ENCODE measurements around the gene KRT80.

The KRT80 gene

DNA sequence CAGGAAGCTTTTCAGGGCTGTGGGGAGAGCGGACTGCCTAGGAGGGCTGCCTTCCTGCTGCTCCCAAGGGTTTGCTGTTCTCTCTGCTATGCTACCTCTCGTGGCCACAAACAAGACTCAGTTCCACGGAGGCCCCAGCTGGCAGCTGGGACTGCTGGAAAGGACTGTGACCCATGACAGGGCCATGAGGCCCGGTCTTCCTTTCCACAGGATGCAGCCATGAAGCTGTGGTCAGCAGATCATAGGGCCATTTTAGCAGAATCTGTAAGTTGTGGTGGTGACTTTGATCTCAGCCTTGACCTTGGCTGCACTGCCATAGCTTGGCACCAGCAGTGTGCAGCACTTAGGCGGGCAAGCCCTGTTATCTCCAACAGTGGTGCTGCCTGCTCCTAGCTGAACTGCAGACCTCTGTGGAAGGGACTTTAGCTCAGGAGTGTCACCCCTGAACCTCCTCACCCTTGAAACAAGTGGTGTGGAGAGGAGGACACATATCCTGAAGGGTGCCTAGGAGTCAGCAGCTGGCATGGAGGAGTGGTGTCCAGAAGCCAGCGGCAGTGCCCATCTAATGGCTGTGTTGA lies 12.3 kb downstream of the KRT80 start:
- no peak for DNase-seq (ENCODE audit: low read depth in 2 of 2)

DNA sequence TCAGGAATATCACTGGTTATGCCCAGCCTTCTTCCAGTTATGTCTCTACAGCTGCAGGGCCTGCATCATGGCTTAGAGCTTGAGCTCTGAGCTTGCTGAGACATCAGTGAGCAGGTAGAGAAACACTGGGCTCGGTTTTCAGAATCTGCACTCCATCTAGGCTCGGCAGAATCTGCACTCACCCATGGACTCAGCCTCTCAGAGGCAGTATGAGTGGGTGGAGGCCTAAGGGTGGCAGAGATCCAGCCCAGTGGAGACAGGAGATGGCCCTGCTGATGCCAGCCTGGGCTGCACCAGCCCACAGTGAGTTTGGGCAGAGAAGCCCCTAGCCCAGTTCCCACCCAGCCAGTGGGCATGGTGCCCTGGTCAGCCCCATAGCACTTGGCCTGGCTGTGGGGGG lies 12.8 kb downstream of the KRT80 start:
- no peak for DNase-seq (ENCODE audit: low read depth in 2 of 2)

DNA sequence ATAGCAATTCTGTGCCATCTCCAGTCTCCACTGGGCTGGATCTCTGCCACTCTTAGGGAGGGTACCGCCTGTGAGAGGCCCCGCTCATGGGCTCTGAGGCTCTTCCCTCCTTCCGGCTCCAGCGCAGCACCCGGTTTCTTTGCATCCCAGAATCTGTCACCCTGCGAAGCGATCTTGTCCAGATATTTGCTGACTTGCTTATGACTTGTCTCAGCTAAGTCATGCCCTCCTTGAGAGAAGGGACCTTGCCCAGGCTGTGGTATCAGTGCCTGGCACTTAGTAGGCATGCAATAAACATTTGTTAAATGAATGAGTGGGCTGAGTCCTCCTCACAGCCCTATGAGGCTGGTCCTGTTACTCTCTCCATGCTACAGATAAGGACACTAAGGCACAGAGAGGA lies 13.4 kb downstream of the KRT80 start:
- no peak for DNase-seq (ENCODE audit: low read depth in 2 of 2)

DNA sequence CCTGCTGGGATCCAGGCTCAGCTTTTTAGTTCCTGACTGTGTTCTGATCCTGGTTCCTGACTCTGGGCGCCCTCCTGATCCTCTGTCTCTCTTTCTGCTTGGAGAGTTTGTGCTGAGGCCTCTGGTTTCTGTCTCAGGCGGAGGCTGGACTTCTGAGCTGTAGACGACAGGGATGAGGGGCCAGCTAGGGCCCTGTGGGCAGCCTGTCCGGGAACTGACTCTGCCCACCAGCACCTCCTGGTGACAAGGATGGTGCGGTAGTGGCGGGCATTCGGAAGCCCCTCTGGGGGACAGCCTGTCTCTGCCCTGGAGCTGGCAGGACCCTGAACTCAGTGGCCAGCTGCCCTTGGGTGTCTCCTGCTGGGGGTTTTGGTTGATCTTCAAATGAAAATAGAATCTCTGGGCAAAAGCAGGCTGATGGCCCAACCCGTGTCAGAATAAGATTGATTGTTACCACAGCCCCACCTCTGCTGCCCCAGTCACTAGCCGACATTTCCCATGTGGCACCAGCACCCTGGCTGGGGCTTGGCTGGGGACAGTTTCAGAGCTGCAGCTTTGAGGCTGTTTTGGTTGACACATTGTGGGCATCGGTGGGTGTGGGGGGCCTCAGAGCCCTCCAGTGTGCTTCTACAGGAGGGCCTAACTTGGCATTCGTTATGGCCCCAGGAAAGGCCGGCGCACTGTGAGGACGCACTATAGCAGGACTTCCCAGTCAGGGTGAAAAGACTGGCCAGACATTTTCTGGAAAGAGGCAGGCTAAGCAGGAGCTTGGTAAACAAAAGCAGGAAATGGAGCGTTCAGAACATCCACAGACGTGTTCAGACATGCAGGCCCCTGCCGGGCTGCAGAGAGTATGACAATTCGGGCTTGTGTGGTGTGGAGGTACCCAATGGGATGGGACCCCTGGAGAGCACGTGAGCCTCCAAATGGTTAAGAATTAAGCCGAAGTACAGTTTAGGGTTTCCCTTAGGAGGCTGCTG lies 16.2 kb downstream of the KRT80 start:
- DNase-seq (ENCODE audit: low read depth in 2 of 2), result no peak

DNA sequence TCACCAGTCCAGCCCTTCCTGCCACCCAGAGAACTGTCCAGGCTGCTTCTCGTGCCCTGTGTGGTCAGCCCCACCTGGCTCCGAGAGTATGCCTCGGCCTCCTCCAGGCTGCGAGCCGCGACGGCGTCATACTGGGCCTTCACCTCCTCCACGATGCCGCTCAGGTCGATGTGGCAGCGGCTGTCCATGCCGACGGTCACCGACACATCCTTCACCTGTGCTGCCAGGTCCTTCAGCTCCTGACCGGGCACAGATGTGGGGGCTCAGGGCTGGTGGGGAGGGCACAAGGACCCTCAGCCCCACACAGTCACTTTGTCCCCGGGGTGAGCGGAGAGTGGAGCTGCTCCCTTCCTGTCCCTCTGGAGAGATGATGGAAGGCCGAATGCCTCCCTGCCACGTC lies 18.3 kb downstream of the KRT80 start:
- DNase-seq (ENCODE audit: low read depth in 2 of 2), result no peak

DNA sequence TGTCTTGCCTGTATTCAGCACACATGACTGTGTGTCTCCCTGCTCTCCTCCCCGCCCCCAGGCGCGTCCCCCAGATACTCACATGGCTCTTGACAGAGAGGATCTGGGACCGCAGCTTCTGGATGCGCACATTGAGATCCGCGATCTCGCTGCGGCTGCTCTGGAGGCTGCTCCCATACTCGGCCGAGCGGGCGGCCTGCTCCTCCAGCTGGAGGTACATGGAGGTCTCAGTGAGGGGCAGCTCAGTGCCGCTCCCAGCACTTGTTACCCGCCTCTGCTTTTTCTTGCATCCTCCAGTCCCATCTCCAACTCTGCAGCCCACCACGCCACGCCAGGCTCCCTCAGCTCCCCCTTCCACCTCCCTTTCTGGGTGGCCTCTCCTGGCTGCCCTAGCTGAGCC lies 18.9 kb downstream of the KRT80 start:
- DNase-seq (ENCODE audit: low read depth in 2 of 2), result no peak

DNA sequence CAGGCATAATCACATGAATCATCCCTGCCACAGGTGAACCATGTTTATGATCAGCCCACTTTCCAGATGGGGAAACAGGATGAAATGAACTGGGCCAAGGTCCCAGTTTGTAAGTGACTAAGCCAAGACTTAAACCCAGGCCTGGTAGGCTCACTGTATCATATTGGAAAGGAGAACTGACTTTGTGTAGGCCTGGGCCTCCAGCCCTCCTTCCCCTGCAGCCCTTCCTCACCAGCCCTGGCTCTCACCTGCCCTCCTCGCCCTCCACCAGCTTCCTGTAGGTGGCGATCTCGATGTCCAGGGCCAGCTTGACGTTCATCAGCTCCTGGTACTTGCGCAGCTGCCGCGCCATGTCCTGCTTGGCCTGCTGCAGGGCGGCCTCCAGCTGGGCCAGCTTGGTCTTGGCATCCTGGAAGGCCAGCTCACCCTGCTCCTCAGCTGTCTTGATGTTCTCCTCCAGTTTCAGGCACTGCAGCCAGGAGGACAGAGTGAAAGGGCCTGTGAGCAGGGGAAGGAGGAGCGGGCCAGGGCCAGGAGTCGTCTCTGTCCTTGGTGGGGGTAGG lies 19.8 kb downstream of the KRT80 start:
- DNase-seq (ENCODE audit: low read depth in 2 of 2), result peak in 1 of 2 donors; percentile 22

DNA sequence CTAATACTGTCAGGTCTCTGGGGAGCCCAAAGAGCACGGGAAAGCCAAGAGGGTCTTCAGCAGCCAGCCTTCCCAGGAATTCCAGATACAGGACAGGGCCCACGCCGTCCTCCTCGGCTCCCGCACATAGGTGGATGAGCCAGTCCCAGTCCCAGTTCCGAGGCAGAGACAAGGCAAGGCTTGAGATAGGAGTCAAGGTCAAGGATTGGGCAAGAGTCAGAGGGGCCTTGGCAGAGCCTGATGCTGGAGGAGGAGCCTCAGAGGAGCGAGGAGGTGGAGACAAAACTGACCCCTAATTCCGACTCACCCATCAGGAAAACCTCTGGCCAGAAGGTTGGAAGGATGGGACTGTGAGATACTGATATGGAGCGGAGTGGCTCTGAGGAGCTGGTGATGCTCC lies 21.0 kb downstream of the KRT80 start:
- DNase-seq (ENCODE audit: low read depth in 2 of 2), result no peak

DNA sequence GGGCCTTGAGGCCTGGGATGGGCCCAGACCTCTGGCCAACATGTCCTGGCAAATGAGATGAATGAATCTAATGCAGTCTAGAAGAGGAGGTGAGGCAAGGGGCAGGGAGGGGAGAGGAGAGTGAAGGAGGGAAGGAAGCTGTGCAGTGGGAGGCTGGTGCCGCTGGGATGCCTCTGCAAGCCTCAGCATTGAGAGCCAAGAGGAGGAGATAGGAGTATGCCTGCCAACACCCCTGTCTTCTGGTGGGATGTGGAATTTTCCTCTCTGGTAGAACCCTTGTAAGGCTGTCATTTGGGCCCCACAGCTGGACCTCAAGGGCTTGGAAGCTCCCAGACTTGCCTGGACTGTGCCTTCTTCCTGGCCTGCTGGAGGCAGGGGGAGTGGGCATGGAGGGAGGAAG lies 21.9 kb downstream of the KRT80 start:
- DNase-seq (ENCODE audit: low read depth in 2 of 2), result no peak

DNA sequence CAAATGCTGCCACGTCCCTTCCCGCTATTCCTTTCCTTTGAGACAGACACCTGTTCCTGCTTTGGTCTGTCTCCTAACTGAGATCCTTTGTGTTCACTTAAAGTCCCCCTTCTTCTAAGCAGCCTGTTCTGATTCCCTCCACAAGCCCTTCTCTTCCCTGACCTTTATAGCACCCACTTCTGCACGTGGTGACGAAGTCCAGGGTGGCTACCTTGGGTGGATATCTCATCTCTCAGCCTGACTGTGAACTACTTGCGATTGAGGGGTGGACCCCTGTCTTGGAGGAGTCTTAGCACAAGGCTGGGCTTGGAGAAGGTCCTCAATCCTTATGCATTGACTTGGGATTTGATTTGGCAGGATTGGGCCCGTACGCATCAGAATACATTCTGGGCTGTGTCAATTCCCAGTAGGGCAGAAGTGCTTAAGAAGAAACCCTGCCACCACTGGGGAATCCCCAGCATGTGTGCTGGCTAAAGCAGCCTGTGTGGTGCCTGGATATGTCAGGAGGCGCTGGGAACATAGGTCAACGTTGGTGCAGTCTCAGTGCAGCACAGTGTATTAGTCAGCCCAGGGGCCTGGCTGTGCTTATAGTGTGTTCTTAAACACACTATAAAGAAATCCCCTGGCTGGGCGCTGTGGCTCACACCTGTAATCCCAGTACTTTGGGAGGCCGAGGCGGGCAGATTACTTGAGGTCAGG lies 23.6 kb downstream of the KRT80 start:
- no peak for DNase-seq (ENCODE audit: low read depth in 2 of 2)

DNA sequence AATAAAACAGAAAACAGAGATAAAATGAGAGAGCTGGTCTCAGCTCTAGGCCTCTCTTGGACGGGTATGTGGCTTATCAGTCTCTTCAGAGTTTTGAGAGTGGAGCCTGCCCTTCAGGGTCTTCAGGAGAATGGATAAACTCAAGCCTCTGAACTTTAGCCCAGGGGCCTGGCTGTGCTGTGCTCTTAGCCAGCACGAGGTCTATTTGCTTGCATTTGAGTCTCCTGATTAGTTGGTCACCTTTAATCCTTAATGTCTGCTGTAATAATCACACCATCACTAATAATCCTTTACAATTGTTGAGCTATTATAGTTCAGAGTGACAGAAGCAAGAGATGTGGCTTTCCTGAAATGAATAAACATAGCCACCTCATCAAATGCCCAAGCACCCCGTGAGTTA lies 24.3 kb downstream of the KRT80 start:
- DNase-seq (ENCODE audit: low read depth in 2 of 2), result no peak

DNA sequence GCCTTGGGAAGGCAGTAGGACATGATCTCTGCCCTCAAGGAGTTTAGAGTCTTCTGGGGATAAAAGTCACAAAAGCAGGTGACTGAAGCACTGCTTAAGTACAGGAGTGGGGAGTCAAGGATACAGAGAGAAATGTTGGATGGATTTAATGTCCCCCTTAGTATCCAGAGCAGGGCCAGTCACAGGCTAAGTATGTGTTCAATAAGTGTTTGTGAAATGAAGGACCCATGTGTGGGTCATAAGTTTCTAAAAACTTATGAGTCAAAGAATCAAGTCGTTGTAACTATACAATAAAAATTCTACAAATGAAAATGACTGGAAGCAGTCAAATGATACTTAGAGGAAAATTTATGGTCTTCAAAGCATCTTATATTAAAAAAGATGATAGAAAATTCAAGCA lies 25.1 kb downstream of the KRT80 start:
- DNase-seq (ENCODE audit: low read depth in 2 of 2), result no peak

DNA sequence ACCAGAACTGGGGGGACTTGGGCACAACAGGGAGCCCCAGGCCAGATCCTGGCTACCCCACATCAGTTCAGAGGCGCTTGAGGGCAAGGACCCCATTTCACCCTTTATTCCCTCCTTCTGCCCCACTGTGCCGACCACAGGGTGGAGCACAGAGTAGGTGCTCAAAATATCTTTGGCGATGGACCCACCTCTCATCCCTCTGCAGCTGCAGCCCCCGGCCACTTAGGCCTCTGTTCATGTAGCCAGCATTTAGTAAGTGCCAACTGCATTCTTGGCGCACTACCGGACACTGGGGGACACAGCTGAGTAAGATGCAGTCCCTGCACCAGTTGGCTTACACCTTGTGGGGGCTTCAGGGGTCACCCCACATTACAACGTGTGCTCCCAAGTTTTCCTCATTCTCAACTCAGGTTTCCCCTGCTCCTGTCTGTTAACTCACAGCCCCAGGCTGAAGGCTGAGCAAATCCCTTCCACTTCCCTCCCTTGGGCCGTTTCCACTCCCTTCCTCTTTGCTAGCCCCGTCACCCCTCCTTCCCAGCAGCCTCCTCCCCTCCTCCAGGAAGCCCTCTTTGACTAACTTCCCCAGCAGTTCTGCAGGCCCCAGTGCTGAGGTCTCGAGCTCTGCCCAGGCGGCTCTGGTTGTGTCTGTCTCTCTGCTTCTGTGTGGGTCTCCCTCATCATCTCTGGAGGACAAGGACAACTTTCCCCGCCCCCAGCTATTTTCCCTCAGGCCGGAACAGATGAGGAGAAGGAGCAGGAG lies 26.5 kb downstream of the KRT80 start:
- no peak for DNase-seq (ENCODE audit: low read depth in 2 of 2)

DNA sequence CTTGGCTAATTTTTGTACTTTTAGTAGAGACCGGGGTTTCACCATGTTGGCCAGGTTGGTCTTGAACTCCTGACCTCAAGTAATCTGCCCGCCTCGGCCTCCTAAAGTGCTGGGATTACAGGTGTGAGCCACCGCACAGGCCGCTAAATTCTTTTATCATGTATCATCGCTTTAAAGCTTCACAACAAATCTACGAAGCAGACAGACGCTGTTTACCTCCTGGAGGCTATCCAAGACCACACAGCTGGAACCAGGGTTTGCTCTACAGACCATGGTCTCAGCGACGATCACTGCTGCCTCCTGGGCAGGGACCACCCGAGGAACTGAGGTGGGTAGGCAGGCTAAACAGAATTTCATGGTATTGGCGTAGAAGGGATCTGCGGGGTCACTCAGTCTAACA lies 27.2 kb downstream of the KRT80 start:
- no peak for DNase-seq (ENCODE audit: low read depth in 2 of 2)

DNA sequence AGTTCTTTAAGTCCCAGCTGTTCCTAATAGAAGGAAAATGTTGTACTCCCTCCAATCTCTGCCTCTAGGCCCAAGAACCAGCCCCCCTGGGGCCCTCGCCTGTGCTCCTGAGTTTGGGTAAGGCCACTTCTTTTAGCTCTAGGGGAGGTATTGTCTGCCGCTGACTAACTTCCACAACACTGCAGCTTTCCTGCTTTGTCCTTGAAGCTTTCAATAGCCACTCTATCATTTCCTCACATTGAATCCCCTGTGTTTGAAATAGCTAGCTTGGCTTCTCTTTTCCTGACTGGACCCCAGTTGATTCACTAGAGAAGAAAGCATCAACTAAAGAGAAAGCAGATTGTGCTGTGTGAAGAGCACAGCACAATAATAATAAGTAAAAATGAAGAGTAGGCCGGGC lies 28.8 kb downstream of the KRT80 start:
- DNase-seq (ENCODE audit: low read depth in 2 of 2), result no peak

DNA sequence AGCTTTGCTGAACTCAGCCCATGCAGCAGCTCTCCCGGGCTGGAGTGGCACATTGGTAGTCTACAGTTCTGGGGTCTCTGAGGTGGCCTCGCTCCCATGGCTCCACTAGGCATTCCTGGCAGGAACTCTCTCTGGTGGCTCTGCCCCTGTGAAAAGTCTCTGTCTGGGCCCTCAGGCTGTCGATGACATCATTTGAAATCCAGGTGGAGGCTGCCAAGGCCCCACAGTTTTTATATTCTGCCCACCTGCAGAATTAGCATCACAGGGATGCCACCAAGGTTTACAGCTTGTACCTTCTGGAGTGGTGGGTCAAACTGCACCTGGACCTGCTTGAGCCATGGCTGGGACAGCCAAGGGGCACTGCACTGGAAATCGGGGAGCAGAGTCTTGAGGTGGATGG lies 31.6 kb downstream of the KRT80 start:
- no peak for DNase-seq (ENCODE audit: low read depth in 2 of 2)

DNA sequence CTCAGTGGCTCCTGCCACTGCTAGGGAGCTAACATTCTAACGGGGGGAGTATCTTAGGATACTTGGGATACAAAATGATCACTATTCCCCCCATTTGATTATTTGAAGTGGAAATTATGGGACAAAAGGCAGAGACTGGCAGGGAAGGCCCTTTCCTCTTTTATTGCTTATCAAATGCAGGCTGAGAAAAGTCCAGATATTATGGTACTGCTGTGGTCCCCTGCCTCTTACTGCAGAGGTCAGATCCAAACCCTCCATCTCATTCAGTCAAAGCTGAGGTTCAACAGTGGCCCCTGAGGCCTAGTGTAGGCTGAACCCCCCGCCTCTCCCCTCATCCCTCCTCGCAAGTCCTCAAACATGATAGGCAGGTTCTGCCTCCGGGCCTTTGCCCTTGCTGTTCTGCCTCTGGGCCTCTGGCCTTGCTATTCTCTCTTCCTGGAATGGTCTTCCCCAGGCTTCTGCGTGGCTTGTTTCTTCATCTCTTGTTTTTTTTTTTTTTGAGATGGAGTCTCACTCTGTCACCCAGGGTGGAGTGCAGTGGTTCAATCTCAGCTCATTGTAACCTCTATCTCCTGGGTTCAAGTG lies 34.2 kb downstream of the KRT80 start:
- no peak for DNase-seq (ENCODE audit: low read depth in 2 of 2)

DNA sequence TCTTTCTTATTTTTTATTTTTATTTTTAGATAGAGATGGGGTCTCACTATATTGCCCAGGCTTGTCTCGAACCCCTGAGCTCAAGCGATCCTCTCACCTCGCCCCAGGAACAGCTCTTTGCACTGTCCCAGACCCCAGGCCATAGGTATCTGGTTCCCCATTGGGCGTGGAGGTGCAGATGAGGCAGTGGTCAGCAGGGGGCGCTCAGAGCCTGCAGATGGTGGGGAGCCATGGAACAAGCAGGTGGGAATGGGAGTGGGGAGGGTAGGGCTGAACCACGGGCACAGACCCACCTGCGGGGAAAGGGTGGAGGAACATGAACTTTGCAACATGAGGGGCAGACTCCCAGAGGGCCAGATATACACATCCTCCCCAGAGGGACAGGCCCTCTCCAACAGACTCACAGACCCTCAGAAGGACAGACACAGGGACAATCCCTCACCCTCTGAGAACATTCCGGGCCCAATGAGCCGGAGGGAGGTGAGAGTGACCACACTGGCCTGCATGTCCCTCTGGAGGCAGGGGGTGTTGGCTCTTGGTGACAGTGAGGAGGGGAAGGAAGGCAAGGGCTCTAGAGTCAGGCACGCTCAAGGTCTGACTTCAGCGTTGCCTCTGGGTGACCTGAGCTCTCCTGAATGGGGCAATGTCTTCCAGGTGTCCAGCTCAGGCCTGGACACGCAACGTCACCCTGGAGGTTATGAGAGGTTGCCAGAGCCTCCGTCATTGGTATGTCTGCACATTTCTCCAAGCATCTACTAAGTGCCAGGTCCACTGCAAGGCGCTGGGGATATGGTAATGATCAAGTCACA lies 34.9 kb downstream of the KRT80 start:
- peak; percentile 64 to 75 for DNase-seq (ENCODE audit: low read depth in 2 of 2)

DNA sequence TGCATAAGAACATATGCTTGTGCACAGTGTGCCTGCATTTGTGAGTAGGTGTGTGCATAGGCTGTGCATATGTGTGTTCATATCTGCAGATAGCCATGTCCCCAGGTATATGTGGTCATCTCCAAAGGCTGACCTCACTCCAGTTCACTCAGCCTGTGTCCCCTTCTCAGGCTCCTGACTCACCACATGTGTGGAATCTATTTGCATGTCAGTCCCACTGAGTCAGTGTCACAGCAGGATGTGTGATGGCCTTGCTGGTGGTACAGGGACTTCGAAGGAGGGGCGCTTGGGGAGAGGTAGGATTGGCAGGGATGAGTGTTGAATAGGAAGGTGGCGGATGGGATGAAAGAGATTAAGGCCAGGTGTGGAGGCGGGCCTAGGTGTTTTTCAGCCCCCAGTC lies 35.5 kb downstream of the KRT80 start:
- no peak for DNase-seq (ENCODE audit: low read depth in 2 of 2)

DNA sequence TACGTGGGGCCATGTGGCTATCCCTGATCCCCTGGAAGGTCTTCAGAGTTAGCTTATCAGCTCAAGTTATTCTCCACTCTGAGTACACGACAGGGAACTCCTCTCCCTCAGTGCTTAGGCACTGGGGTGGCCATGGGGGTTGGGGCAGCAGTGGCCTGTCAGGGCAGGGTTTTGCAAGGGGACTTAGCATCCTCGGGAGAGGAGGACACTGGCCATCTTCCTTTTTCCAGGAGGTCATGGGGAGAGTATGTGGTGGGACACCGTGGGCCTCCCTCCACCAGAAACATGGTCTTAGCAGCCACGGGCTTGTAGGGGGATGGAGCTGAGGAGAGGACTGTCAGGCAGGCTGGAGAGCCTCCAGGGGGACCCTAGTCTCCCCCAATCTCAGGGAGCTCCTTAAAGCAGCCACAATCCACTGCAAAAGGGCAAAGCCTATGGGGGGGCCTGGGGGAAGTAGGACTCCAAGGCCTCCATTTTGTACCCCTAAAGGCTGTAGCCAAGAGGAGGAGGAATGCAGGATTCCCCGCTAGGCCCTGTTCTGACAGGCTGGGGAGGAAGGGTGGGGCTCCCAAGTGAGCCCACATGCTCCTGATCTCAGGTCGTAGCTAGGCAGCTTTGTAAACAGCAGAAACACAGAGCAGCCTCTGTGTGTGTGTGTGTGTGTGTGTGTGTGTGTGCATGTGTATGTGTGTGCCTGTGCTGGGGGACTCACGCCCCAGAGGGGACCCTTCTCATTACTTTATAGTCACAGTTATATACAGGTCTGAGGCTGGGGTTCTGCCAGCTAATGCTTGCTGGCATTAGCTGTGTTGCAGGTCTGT lies 36.6 kb downstream of the KRT80 start:
- DNase-seq (ENCODE audit: low read depth in 2 of 2), result no peak

Data from stimulated activated CD4-positive, alpha-beta T cell treated with anti-CD3 and anti-CD28 coated beads, Interleukin-4, amount 100 ng/mL, for 48 hours (primary cell).